ENCODE results near the gene SPATC1L.
"Not testable (repeated sequence)": the region's sequence is repeated elsewhere in the genome, so short reads cannot be mapped to it uniquely, and the experiment has no call there.

SPATC1L gene

GRCh38 chr21:46183910-46184624 lies at the start of gene SPATC1L:
Gene SPATC1L, minus strand, starts transcription at chr21:46184459. Its CDS starts 1,643 bp downstream, at chr21:46182816.
- DNase-seq (ENCODE audit: low read depth): peak; percentile 20

GRCh38 chr21:46229923-46230260 lies 45.6 kb upstream of the SPATC1L start:
- DNase-seq (ENCODE audit: low read depth): no peak

- no peak for DNase-seq (ENCODE audit: low read depth)
Measured at GRCh38 chr21:46229133-46229922, 45.1 kb upstream of the SPATC1L start.

GRCh38 chr21:46228345-46229051 lies 44.2 kb upstream of the SPATC1L start, which contains the start of gene LSS:
Gene LSS, minus strand, starts transcription at chr21:46228774. Its CDS starts 29 bp downstream, at chr21:46228745.
- DNase-seq (ENCODE audit: low read depth): peak; percentile 96

GRCh38 chr21:46227811-46228344 lies 43.6 kb upstream of the SPATC1L start:
- DNase-seq (ENCODE audit: low read depth): no peak

GRCh38 chr21:46226920-46227599 lies 42.8 kb upstream of the SPATC1L start:
- no peak for DNase-seq (ENCODE audit: low read depth)

- DNase-seq (ENCODE audit: low read depth): no peak
Measured at GRCh38 chr21:46226146-46226545, 41.9 kb upstream of the SPATC1L start.

GRCh38 chr21:46223661-46224060 lies 39.4 kb upstream of the SPATC1L start:
- DNase-seq (ENCODE audit: low read depth): not testable (repeated sequence)

- DNase-seq (ENCODE audit: low read depth): no peak
Measured at GRCh38 chr21:46223217-46223616, 39.0 kb upstream of the SPATC1L start.

- DNase-seq (ENCODE audit: low read depth): no peak
Measured at GRCh38 chr21:46222436-46223116, 38.3 kb upstream of the SPATC1L start.

GRCh38 chr21:46221664-46222435 lies 37.6 kb upstream of the SPATC1L start:
- DNase-seq (ENCODE audit: low read depth): no peak

GRCh38 chr21:46220847-46221246 lies 36.6 kb upstream of the SPATC1L start:
- no peak for DNase-seq (ENCODE audit: low read depth)

GRCh38 chr21:46220275-46220810 lies 36.1 kb upstream of the SPATC1L start:
- DNase-seq (ENCODE audit: low read depth): no peak

- no peak for DNase-seq (ENCODE audit: low read depth)
Measured at GRCh38 chr21:46219591-46220239, 35.5 kb upstream of the SPATC1L start.

GRCh38 chr21:46218906-46219590 lies 34.8 kb upstream of the SPATC1L start:
- no peak for DNase-seq (ENCODE audit: low read depth)

GRCh38 chr21:46217511-46218196 lies 33.4 kb upstream of the SPATC1L start:
- no peak for DNase-seq (ENCODE audit: low read depth)

GRCh38 chr21:46216132-46216747 lies 32.0 kb upstream of the SPATC1L start:
- DNase-seq (ENCODE audit: low read depth): no peak
